Measurements from ENCODE around the gene AOPEP. TPM values are rescaled to one million over a fixed set of nuclear protein-coding genes. Genes with fewer than 3 reads are reported as not detected.

Gene AOPEP
- total RNA-seq, 1 experiment from 2014 or later: 36.4 TPM

DNA sequence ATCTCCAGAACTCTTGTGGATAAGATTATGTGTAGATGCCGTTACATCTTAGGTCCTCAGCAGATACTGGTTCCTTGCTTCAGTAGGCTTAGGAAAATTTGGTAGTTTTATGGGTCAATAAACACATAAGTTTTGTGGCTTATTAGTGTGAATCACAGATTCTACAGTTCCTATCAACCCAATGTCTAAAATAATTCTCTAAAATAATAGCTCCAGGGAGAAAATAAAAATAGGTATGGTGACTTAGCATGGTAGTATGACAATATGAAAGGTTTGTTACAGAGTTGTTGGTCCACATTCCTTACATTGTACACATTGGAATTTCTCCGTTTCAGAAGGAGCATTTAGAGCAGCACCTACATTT is 91.7 kb downstream of the AOPEP start:
- BruUV-seq (replicated peaks): no TSS peak
- CTCF ChIA-PET: no interaction called here
- POLR2A ChIA-PET: interaction anchor here (0.6 kb wide), 1 partner anchor 220 kb away, joined by 3 read pairs; no protein-coding TSS in a partner anchor
- intact Hi-C loops (cut with micrococcal nuclease; ENCODE audit: unreplicated experiment): no loop called here
- in situ Hi-C loops (cut with HindIII; ENCODE audit: low pct_unique_long_range_greater_than_20kb, low sequenced_read_pairs): no loop called here
- ATAC-seq (no peak), DNase-seq (ENCODE audit: low read depth, low spot score) (no peak)
- Histone ChIP-seq H3K27ac (ENCODE audit: low read length) (peak overlapping the region; percentile 18; the same call in 1 of the 2 replicates), H3K27me3 (ENCODE audit: control insufficient read depth, insufficient read depth, low read length) (no peaks in the 10 kb centered on the region), H3K9me3 (ENCODE audit: control insufficient read depth, insufficient read depth, low read depth, low read length) (no peaks in the 10 kb centered on the region), H3K4me1 (ENCODE audit: control insufficient read depth, insufficient read depth, low read length) (peaks cover 7% of the 10 kb centered on the region), H3K4me3 (ENCODE audit: low read depth in 2 of 2, low read length in 2 of 2) (no peak overlapping the region), H3K36me3 (ENCODE audit: control insufficient read depth, insufficient read depth, low read length) (no peaks in the 10 kb centered on the region)
- TF ChIP-seq, protein P1, sequence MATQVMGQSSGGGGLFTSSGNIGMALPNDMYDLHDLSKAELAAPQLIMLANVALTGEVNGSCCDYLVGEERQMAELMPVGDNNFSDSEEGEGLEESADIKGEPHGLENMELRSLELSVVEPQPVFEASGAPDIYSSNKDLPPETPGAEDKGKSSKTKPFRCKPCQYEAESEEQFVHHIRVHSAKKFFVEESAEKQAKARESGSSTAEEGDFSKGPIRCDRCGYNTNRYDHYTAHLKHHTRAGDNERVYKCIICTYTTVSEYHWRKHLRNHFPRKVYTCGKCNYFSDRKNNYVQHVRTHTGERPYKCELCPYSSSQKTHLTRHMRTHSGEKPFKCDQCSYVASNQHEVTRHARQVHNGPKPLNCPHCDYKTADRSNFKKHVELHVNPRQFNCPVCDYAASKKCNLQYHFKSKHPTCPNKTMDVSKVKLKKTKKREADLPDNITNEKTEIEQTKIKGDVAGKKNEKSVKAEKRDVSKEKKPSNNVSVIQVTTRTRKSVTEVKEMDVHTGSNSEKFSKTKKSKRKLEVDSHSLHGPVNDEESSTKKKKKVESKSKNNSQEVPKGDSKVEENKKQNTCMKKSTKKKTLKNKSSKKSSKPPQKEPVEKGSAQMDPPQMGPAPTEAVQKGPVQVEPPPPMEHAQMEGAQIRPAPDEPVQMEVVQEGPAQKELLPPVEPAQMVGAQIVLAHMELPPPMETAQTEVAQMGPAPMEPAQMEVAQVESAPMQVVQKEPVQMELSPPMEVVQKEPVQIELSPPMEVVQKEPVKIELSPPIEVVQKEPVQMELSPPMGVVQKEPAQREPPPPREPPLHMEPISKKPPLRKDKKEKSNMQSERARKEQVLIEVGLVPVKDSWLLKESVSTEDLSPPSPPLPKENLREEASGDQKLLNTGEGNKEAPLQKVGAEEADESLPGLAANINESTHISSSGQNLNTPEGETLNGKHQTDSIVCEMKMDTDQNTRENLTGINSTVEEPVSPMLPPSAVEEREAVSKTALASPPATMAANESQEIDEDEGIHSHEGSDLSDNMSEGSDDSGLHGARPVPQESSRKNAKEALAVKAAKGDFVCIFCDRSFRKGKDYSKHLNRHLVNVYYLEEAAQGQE (IDR thresholded peaks at IDR 0.05; ENCODE audit: insufficient read depth in 1 of 2, low read depth in 2 of 2, low read length in 1 of 2): no peak
- TF ChIP-seq POLR2AphosphoS5 (IDR thresholded peaks at IDR 0.05; ENCODE audit: low read depth, low read length) (no peak), SIN3A (IDR thresholded peaks at IDR 0.05; ENCODE audit: borderline replicate concordance, insufficient read depth, low read depth, low read length) (no peak), TCF7L2 (IDR thresholded peaks at IDR 0.05; ENCODE audit: low read depth, low read length) (no peak)
- TF ChIP-seq, protein P2, sequence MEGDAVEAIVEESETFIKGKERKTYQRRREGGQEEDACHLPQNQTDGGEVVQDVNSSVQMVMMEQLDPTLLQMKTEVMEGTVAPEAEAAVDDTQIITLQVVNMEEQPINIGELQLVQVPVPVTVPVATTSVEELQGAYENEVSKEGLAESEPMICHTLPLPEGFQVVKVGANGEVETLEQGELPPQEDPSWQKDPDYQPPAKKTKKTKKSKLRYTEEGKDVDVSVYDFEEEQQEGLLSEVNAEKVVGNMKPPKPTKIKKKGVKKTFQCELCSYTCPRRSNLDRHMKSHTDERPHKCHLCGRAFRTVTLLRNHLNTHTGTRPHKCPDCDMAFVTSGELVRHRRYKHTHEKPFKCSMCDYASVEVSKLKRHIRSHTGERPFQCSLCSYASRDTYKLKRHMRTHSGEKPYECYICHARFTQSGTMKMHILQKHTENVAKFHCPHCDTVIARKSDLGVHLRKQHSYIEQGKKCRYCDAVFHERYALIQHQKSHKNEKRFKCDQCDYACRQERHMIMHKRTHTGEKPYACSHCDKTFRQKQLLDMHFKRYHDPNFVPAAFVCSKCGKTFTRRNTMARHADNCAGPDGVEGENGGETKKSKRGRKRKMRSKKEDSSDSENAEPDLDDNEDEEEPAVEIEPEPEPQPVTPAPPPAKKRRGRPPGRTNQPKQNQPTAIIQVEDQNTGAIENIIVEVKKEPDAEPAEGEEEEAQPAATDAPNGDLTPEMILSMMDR (IDR thresholded peaks at IDR 0.05): no peak

- in situ Hi-C loops (cut with HindIII; ENCODE audit: low pct_unique_long_range_greater_than_20kb, low sequenced_read_pairs): no loop called here
- ATAC-seq: peak; percentile 67; the same call in 1 of the 2 replicates
- H3K36me3 ChIP-seq (ENCODE audit: control insufficient read depth, insufficient read depth, low read length): no peaks in the 10 kb centered on the region
- H3K4me1 ChIP-seq (ENCODE audit: control insufficient read depth, insufficient read depth, low read length): peaks cover 7% of the 10 kb centered on the region
- CTCF ChIA-PET: interaction anchor here (0.6 kb wide), 1 partner anchor 288 kb away, joined by 7 read pairs; no protein-coding TSS in a partner anchor
- no peaks in the 10 kb centered on the region for H3K27me3 ChIP-seq (ENCODE audit: control insufficient read depth, insufficient read depth, low read length)
- DNase-seq (ENCODE audit: low read depth, low spot score): no peak
- POLR2A ChIA-PET: interaction anchor here (0.7 kb wide), 1 partner anchor 93 kb away, joined by 4 read pairs; no protein-coding TSS in a partner anchor
- intact Hi-C loops (cut with micrococcal nuclease; ENCODE audit: unreplicated experiment): no loop called here
- H3K4me3 ChIP-seq (ENCODE audit: low read depth in 2 of 2, low read length in 2 of 2): no peak overlapping the region
- TF ChIP-seq SIN3A (IDR thresholded peaks at IDR 0.05; ENCODE audit: borderline replicate concordance, insufficient read depth, low read depth, low read length): no peak
- TF ChIP-seq, protein P1 (IDR thresholded peaks at IDR 0.05; ENCODE audit: insufficient read depth in 1 of 2, low read depth in 2 of 2, low read length in 1 of 2): no peak
- TF ChIP-seq, protein P2 (IDR thresholded peaks at IDR 0.05): no peak
- H3K9me3 ChIP-seq (ENCODE audit: control insufficient read depth, insufficient read depth, low read depth, low read length): no peaks in the 10 kb centered on the region
- no TSS peak for BruUV-seq (replicated peaks)
- H3K27ac ChIP-seq (ENCODE audit: low read length): peak overlapping the region; percentile 51; the same call in 1 of the 2 replicates
Observed at GRCh38 chr9:94819161-94819687, 92.7 kb downstream of the AOPEP start.

Measured in Panc1 (cell line).